Measurements from ENCODE around the gene RPL10.

- TF ChIP-seq POLR2A (IDR thresholded peaks at IDR 0.05; ENCODE audit: control extremely low read depth in 1 of 2, low read depth in 2 of 2, low read length in 2 of 2) = no peak
- TF ChIP-seq POLR2AphosphoS5 (IDR thresholded peaks at IDR 0.05; ENCODE audit: low read depth, low read length) = no peak
- TF ChIP-seq KDM5A (IDR thresholded peaks at IDR 0.05; ENCODE audit: low read length) = no peak
- TF ChIP-seq KDM4A (IDR thresholded peaks at IDR 0.05; ENCODE audit: low read depth, low read length, severe bottlenecking) = no peak
- TF ChIP-seq CTCF (IDR thresholded peaks at IDR 0.05; ENCODE audit: control extremely low read depth in 1 of 3, insufficient read depth in 1 of 3, low read depth in 1 of 3, low read length in 3 of 3) = no peak
- TF ChIP-seq JUN (IDR thresholded peaks at IDR 0.05; ENCODE audit: low read depth, low read length) = no peak
Measured at GRCh38 chrX:154409222-154409871, 11.2 kb downstream of the RPL10 start, which contains the start of gene DNASE1L1.
